Body of pancreas (tissue), 4 donors: ENCODE data around the gene CLIP2. TPM values are rescaled to one million over a fixed set of nuclear protein-coding genes. Genes with fewer than 3 reads are reported as not detected.
A peak's percentile ranks its signal among the peaks of the same experiment; 100 is the strongest.
"Not testable (repeated sequence)": the region's sequence is repeated elsewhere in the genome, so short reads cannot be mapped to it uniquely, and the experiment has no call there.

ENCODE experiments used
- ATAC-seq: fragments of 150-250 bp; one replicate; pipeline ENCODE4 v1.9.1; 2016
- DNase-seq, 4 donors: peaks; one replicate each; pipeline ENCODE4 v3.0.0-alpha.2; 2019
- H3K27ac ChIP-seq, 4 donors: fragments of 200-600 bp; sonication (generic); 1 replicate in 3 of 4; 2 replicates in 1 of 4; pipeline versions ENCODE4 v1.5.1 to v1.6.1; 2016 to 2019; ENCODE audit warnings: mild to moderate bottlenecking in 1 of 4, mixed read lengths in 1 of 4, moderate library complexity in 1 of 4
- H3K27me3 ChIP-seq, 2 donors: fragments of 200-600 bp; sonication (generic); one replicate each; pipeline ENCODE4 v1.6.0; 2016; ENCODE audit warnings: mild to moderate bottlenecking in 1 of 2
- H3K36me3 ChIP-seq, 2 donors: fragments of 200-600 bp; sonication (generic); replicated peaks in 1 of 2; 2 replicates each; pipeline ENCODE4 v1.5.1; 2016; ENCODE audit warnings: low read depth in 2 of 2; ENCODE audit not compliant: insufficient read depth in 1 of 2
- H3K4me1 ChIP-seq: fragments of 200-600 bp; sonication (generic); one replicate; pipeline ENCODE4 v1.6.0; 2016
- H3K4me3 ChIP-seq, 2 donors: fragments of 200-600 bp; sonication (generic); 1 replicate in 1 of 2; 2 replicates in 1 of 2; pipeline ENCODE4 v1.5.1; 2016 to 2019
- H3K9me3 ChIP-seq, 3 donors: fragments of 200-600 bp; sonication (generic); 1 replicate in 2 of 3; 2 replicates in 1 of 3; pipeline ENCODE4 v1.5.1; 2016
- POLR2A ChIP-seq, 3 donors: fragments of 450-650 bp; IDR thresholded peaks; one replicate each; pipeline ENCODE4 v1.6.1; 2016; ENCODE audit warnings: antibody characterized with exemption in 3 of 3, mild to moderate bottlenecking in 2 of 3
- WGBS, 2 donors: methylation state at CpG; one replicate each; pipeline ENCODE4 v1.1.5; 2017; 5-methylcytosine and 5-hydroxymethylcytosine counted together
- intact Hi-C: fragments of 100-400 bp; cut with DNase I; formaldehyde crosslinking; loops from one replicate; pipeline ENCODE4 v1.15.1; 2023
- total RNA-seq, 2 donors: library from RNA; depleted of rRNA; stranded (reverse); fragments of >200 nt; gene quantifications; one replicate each; pipeline ENCODE4 v1.1.0, GENCODE V29; 2016
- TF ChIP-seq, protein P1 (sequence below), 7 experiments: fragments of 450-650 bp in 4 of 7; fragments of 200-600 bp in 3 of 7; sonication (generic) in 3 of 7; IDR thresholded peaks; one replicate each; pipeline ENCODE4 v1.5.1; 2016 to 2019; ENCODE audit warnings: antibody characterized with exemption in 7 of 7

The CLIP2 gene
- total RNA-seq, 2 donors from 2014 or later, result 31.6 to 120 TPM

DNA sequence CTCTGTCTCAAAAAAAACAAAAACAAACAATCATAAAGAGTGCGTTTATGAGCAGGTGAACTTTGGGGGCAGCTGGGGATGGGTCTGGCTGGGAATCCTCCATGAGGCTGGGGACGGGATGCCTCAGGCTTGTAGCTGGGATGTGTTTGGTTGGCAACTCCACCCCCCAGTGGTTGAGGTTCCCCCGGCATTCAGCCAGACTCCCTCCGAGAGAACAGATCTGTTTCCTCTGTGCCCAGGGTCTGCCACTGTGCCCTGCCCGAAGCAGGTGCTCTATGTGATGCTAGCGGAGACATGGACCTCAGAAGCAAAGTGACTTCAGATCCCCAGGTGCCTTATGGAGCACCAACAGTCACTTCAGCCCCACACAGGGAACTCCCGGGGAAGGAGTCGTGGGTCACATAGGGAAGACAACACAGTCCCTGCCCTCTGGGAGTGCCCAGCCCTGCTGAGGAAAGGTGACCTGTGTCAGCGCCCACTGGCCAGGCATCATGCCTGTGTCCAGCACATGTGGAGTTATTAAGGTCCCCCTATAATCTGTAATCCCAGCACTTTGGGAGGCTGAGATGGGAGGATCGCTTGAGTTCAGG, 135.2 kb downstream of the CLIP2 start:
- DNase-seq (no peak), ATAC-seq (no peak)
- WGBS, 2 donors, result 80 to 92% methylated on average over 10 of the region's 10 CpGs
- Histone ChIP-seq H3K4me1 (no peaks in the 10 kb centered on the region), H3K36me3 (no peaks in the 10 kb centered on the region), H3K27ac (no peak overlapping the region), H3K4me3 (no peak overlapping the region), H3K9me3 (no peaks in the 10 kb centered on the region), H3K27me3 (no peaks in the 10 kb centered on the region)
- intact Hi-C loops, result no loop called here
- TF ChIP-seq, protein P1, sequence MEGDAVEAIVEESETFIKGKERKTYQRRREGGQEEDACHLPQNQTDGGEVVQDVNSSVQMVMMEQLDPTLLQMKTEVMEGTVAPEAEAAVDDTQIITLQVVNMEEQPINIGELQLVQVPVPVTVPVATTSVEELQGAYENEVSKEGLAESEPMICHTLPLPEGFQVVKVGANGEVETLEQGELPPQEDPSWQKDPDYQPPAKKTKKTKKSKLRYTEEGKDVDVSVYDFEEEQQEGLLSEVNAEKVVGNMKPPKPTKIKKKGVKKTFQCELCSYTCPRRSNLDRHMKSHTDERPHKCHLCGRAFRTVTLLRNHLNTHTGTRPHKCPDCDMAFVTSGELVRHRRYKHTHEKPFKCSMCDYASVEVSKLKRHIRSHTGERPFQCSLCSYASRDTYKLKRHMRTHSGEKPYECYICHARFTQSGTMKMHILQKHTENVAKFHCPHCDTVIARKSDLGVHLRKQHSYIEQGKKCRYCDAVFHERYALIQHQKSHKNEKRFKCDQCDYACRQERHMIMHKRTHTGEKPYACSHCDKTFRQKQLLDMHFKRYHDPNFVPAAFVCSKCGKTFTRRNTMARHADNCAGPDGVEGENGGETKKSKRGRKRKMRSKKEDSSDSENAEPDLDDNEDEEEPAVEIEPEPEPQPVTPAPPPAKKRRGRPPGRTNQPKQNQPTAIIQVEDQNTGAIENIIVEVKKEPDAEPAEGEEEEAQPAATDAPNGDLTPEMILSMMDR (IDR thresholded peaks at IDR 0.05), result no peak
- TF ChIP-seq POLR2A (IDR thresholded peaks at IDR 0.05), result no peak

DNA sequence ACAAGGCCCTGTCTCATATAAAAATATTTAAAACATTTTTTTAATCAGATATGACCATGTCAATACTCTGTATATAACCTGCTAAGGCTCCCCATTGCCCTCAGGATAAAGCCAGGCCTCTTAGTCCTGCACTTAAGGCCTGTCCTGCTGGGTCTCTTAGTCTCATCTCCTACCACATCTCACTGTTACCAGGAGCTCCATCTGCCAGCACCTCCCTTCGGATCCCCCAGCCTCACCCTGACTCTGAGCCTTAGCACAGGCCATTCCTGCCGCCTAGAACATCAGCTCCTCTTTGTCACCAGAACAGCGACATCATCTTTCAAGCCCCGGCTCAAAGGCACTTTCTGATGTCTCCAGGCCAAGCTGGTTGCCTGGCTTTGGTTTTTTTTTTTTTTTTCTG, 138.8 kb downstream of the CLIP2 start:
- intact Hi-C loops, result no loop called here
- 89% methylated on average over 4 of the region's 4 CpGs for WGBS, 2 donors

DNA sequence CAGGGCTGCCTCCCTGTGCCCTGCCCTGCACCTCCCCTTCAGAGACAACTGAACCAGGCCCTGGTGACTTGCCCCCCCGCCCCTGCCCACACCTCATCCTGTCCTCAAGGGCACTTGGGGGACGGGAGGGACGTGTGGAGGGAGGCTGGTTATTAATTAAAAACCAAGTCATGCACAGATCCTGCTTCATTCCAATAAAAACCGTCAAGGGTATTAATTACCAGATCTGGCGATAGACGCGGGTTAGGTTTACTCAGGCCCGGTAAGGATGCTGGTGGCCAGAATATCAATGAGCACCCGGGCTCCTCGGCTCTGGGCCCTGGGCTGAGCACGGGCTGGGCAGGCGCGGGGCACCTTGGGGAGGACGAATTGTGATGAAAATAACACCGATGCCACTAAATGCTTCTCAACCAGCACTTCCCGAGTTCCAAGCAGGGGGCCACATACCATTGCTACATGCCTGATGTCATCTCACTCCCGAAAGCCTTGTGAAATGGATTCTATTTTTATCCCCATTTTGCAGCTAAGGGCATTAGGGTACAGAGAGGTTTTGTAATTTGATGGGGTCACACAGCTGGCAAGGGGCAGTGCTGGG, 140.0 kb downstream of the CLIP2 start:
- no peaks in the 10 kb centered on the region for H3K27me3 ChIP-seq
- H3K36me3 ChIP-seq, result no peaks in the 10 kb centered on the region
- no peaks in the 10 kb centered on the region for H3K4me1 ChIP-seq
- 44 to 52% methylated on average over 14 to 17 of the region's 17 CpGs for WGBS, 2 donors
- H3K4me3 ChIP-seq, result no peak overlapping the region
- peak in 1 of 3 donors; percentile 21 for TF ChIP-seq POLR2A (IDR thresholded peaks at IDR 0.05)
- TF ChIP-seq, protein P1 (IDR thresholded peaks at IDR 0.05), result no peak
- peak; percentile 79 for ATAC-seq
- H3K9me3 ChIP-seq, result no peaks in the 10 kb centered on the region
- intact Hi-C loops, result no loop called here
- DNase-seq, result peak; percentile 31 to 55 (median 44)
- peak overlapping the region in 3 of 4 donors; percentile 40 to 68 (median 64) for H3K27ac ChIP-seq

More for the DNA sequence above, 138.8 kb downstream of the CLIP2 start:
- Histone ChIP-seq H3K27ac (no peak overlapping the region), H3K36me3 (no peaks in the 10 kb centered on the region), H3K4me1 (no peaks in the 10 kb centered on the region), H3K27me3 (no peaks in the 10 kb centered on the region), H3K4me3 (no peak overlapping the region), H3K9me3 (no peaks in the 10 kb centered on the region)
- DNase-seq (no peak), ATAC-seq (no peak)
- no peak for TF ChIP-seq POLR2A (IDR thresholded peaks at IDR 0.05)
- TF ChIP-seq, protein P1 (IDR thresholded peaks at IDR 0.05), result no peak

DNA sequence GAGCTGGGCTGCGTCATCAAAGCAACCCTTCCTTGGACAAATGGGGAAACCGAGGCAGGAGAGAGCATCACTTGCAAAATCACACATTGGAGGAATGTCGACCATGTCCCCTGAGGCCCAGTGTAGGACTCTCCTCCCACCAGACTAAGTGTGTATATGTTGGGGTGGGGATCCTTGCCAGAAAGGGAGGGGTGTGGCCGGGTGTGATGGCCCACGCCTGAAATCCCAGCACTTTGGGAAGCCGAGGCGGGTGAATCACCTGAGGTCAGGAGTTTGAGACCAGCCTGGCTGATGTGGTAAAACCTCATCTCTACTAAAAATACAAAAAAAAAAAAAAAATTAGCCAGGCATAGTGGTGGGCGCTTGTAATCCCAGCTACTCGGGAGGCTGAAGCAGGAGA, 141.2 kb downstream of the CLIP2 start:
- H3K4me1 ChIP-seq, DNase-seq, H3K9me3 ChIP-seq, H3K27ac ChIP-seq, intact Hi-C loops, H3K27me3 ChIP-seq, H3K4me3 ChIP-seq, ATAC-seq, H3K36me3 ChIP-seq: not testable (repeated sequence)
- WGBS, 2 donors, result 80 to 82% methylated on average over 6 to 8 of the region's 9 CpGs

DNA sequence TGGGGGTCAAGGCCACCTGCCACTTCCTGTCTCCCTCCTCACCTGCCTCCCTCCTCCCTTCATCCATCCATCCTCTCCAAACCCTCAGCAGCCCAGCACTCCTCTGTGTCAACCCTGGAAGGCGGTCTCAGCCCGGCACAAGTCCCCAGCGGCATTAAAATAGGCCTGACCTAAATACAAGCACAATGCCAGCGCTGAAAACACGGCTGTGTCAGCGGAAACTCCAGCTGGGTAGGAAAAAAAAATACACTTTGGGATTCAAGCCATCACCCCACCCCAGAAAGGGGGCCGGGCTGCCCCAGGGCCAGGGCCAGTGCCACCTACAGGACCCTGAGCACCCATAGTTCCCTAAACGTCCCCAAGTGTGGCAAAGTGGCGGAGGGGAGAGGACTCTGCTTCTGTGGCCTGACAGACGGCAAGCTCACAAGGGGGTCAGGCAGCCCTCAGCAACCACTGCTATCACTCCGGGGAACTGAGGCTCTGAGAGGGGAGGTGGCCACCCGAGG, 141.8 kb downstream of the CLIP2 start:
- TF ChIP-seq, protein P1 (IDR thresholded peaks at IDR 0.05), result no peak
- no peak for TF ChIP-seq POLR2A (IDR thresholded peaks at IDR 0.05)
- H3K4me1 ChIP-seq, result no peaks in the 10 kb centered on the region
- ATAC-seq, result no peak
- H3K27ac ChIP-seq, result no peak overlapping the region
- no peaks in the 10 kb centered on the region for H3K36me3 ChIP-seq
- no peaks in the 10 kb centered on the region for H3K9me3 ChIP-seq
- DNase-seq, result peak in 2 of 4 donors; percentile 20 to 30
- H3K27me3 ChIP-seq, result no peaks in the 10 kb centered on the region
- H3K4me3 ChIP-seq, result no peak overlapping the region
- 69 to 84% methylated on average over 9 to 12 of the region's 12 CpGs for WGBS, 2 donors
- intact Hi-C loops, result no loop called here

DNA sequence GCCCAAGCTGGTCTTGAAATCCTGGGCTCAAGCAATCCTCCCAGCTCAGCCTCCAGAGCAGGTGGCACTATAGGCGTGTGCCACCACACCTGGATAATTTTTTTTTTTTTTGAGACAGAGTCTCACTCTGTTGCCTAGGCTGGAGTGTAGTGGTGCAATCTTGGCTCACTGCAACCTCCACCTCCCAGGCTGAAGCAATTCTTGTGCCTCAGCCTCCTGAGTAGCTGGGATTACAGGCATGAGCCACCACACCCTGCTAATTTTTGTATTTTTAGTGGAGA, 148.0 kb downstream of the CLIP2 start:
- H3K4me1 ChIP-seq, DNase-seq, H3K27me3 ChIP-seq, H3K9me3 ChIP-seq, H3K36me3 ChIP-seq, H3K4me3 ChIP-seq, intact Hi-C loops, H3K27ac ChIP-seq, ATAC-seq: not testable (repeated sequence)
- 64 to 100% methylated on average over 1 of the region's 1 CpG for WGBS, 2 donors
